Retinal pigment epithelial cell (primary cell): ENCODE measurements around the gene VENTX.

ENCODE experiments used
- DNase-seq: peaks from one replicate; pipeline ENCODE4 v3.0.0-alpha.2; 2010; ENCODE audit warnings: low read depth
- H3K4me3 ChIP-seq: 2 replicates; pipeline ENCODE4 v1.5.1; 2011; ENCODE audit warnings: mild to moderate bottlenecking, low read length, control low read depth, moderate library complexity
- CTCF ChIP-seq: conservative IDR thresholded peaks from 2 replicates; pipeline ENCODE4 v1.5.1; 2011; ENCODE audit warnings: low read depth, low read length, control low read depth, inconsistent platforms

The VENTX gene

GRCh38 chr10:133194151-133194550 is 43.5 kb upstream of the VENTX start:
- no peak for TF ChIP-seq CTCF
- H3K4me3 ChIP-seq, result no peak overlapping the region
- DNase-seq, result no peak

- TF ChIP-seq CTCF, result no peak
- no peak for DNase-seq
- no peak overlapping the region for H3K4me3 ChIP-seq
Observed at GRCh38 chr10:133195096-133195495, 42.6 kb upstream of the VENTX start.

- no peak for DNase-seq
- no peak overlapping the region for H3K4me3 ChIP-seq
- TF ChIP-seq CTCF, result no peak
Observed at GRCh38 chr10:133195611-133196010, 42.0 kb upstream of the VENTX start.

- TF ChIP-seq CTCF, result no peak
Observed at GRCh38 chr10:133196221-133196915, 41.3 kb upstream of the VENTX start.

GRCh38 chr10:133196936-133197758 is 40.5 kb upstream of the VENTX start:
- no peak overlapping the region for H3K4me3 ChIP-seq
- DNase-seq, result no peak
- no peak for TF ChIP-seq CTCF

More at GRCh38 chr10:133196221-133196915, 41.3 kb upstream of the VENTX start:
- no peak for DNase-seq
- no peak overlapping the region for H3K4me3 ChIP-seq

- no peak for TF ChIP-seq CTCF
- DNase-seq, result no peak
- no peak overlapping the region for H3K4me3 ChIP-seq
Observed at GRCh38 chr10:133197786-133198185, 39.9 kb upstream of the VENTX start.
